Adipocyte (in vitro differentiated cells): ENCODE data around the gene C2orf74.

Experiments used
- DNase-seq: peaks from one replicate; pipeline ENCODE4 v3.0.0-alpha.2; 2015; ENCODE audit warnings: low read depth
- H3K27me3 ChIP-seq: replicated peaks from 2 replicates; pipeline ENCODE4 v1.7.0; 2013; ENCODE audit warnings: mild to moderate bottlenecking, low read length, moderate library complexity; ENCODE audit not compliant: control insufficient read depth, insufficient read depth
- H3K36me3 ChIP-seq: 2 replicates; pipeline ENCODE4 v1.7.0; 2013; ENCODE audit warnings: low read length, mild to moderate bottlenecking, moderate library complexity; ENCODE audit not compliant: control insufficient read depth, insufficient read depth, severe bottlenecking
- H3K4me1 ChIP-seq: 2 replicates; pipeline ENCODE4 v1.7.0; 2013; ENCODE audit warnings: mild to moderate bottlenecking, low read length, moderate library complexity; ENCODE audit not compliant: control insufficient read depth, insufficient read depth
- H3K4me3 ChIP-seq: 2 replicates; pipeline ENCODE4 v1.7.0; 2013; ENCODE audit warnings: mild to moderate bottlenecking, low read length, moderate library complexity
- H3K9ac ChIP-seq: 2 replicates; pipeline ENCODE4 v1.7.0; 2013; ENCODE audit warnings: mild to moderate bottlenecking, low read length, moderate library complexity
- H3K9me3 ChIP-seq: 2 replicates; pipeline ENCODE4 v1.7.0; 2013; ENCODE audit warnings: mild to moderate bottlenecking, low read length, moderate library complexity; ENCODE audit not compliant: control insufficient read depth

The C2orf74 gene

GRCh38 chr2:61175036-61175435 is 13.0 kb downstream of the C2orf74 start:
- Histone ChIP-seq H3K4me3 (no peak overlapping the region), H3K9ac (no peak overlapping the region), H3K36me3 (no peaks in the 10 kb centered on the region), H3K9me3 (no peaks in the 10 kb centered on the region), H3K27me3 (no peaks in the 10 kb centered on the region), H3K4me1 (peaks cover 26% of the 10 kb centered on the region)
- DNase-seq: no peak

- Histone ChIP-seq H3K4me1 (peaks cover 46% of the 10 kb centered on the region), H3K9ac (peak overlapping the region; percentile 95), H3K9me3 (no peaks in the 10 kb centered on the region), H3K4me3 (peak overlapping the region; percentile 87), H3K27me3 (no peaks in the 10 kb centered on the region), H3K36me3 (peaks cover 9% of the 10 kb centered on the region)
- DNase-seq: peak; percentile 98
Observed at GRCh38 chr2:61176755-61177726, 15.1 kb downstream of the C2orf74 start.

DNA sequence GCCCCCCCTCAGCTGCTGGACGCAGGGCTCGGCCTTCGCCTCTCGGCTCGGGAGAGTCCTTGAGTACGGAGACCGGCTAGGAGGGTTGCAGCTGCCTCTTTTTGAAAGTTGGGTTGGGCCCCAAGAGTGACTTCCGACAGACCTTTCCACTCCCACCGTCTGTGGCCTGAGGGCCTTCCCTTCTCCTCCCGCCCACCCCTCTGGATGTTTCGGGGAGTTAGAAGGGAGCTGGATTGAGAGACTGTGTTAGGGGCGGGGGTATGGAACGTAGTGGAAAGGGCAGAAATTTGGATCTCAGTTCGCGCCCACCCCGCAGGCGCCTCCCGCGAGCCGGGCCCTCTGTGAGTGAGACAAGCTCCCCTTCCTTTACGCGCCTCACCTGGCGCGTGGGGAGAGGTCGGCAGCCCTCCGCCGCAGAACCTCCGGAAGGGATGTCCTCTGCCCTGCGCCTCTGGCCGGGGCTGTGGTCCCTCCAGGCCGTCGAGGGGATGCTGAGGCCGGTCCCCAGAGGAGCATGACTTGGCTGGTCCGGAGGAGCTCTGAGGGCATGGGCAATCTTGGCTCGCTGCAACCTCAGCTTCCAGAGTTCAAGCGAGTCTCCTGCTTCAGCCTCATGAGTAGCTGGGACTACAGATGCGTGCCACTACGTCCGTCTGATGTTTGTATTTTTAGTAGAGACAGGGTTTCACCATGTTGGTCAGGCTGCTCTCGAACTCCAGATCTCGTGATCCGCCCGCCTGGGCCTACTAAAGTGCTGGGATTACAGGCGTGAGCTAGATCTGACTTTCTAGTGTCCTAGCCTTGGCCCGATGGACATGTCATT is 15.9 kb downstream of the C2orf74 start:
- no peak for DNase-seq
- Histone ChIP-seq H3K9ac (peak overlapping the region; percentile 94), H3K4me1 (peaks cover 53% of the 10 kb centered on the region), H3K9me3 (no peaks in the 10 kb centered on the region), H3K4me3 (peak overlapping the region; percentile 87), H3K36me3 (peaks cover 16% of the 10 kb centered on the region), H3K27me3 (no peaks in the 10 kb centered on the region)

- no peak for DNase-seq
- Histone ChIP-seq H3K4me3 (peak overlapping the region; percentile 87), H3K9me3 (no peaks in the 10 kb centered on the region), H3K27me3 (no peaks in the 10 kb centered on the region), H3K9ac (peak overlapping the region; percentile 94), H3K36me3 (peaks cover 25% of the 10 kb centered on the region), H3K4me1 (peaks cover 53% of the 10 kb centered on the region)
Observed at GRCh38 chr2:61178603-61179545, 16.9 kb downstream of the C2orf74 start.

DNA sequence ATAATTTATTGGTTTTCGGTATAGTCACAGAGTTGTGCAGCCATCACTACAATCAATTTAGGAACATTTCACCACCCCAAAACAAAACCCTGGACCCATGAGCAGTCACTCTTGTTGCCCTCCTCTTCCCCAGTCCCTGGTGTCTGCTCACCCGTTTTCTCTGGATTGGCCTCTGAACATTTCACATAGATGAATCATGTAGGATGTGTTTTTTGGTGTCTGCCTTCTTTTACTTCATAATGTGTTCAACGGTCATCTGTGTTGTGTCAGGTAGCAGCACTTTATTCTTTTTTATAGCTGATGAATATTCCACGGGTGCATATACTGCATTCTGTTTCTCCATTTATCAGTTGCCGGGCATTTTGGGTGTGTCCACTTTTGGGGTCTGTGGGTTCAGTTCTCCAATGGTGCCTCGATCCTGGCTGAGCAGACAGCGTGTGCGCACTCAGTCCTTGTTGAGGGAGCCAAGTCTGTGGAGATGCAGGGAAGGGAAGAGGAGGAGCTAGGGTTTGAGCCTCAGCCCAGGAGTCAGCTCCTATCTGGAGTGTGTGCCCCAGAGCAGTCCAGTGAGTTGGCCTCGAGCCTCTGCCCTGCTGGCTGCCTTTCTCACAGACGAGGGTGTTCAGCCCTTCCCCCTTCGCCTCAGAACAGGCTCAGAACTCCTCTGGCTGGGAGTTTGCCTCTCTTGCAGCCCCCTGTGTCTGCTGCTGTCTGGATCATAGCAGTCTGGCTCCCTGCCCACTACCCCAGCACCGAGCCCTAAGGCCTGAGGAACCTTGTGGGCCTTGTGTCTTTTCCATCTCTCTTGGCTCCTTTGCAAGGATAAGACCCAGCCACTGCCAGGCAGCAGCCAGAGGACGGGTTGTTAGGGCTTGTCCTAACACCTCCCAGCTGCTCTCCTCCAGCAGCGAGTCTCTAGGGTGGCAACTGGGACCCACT is 18.0 kb downstream of the C2orf74 start:
- Histone ChIP-seq H3K4me1 (peaks cover 53% of the 10 kb centered on the region), H3K9me3 (no peaks in the 10 kb centered on the region), H3K27me3 (no peaks in the 10 kb centered on the region), H3K4me3 (peak overlapping the region; percentile 87), H3K9ac (peak overlapping the region; percentile 94), H3K36me3 (peaks cover 36% of the 10 kb centered on the region)
- peak; percentile 44 for DNase-seq

DNA sequence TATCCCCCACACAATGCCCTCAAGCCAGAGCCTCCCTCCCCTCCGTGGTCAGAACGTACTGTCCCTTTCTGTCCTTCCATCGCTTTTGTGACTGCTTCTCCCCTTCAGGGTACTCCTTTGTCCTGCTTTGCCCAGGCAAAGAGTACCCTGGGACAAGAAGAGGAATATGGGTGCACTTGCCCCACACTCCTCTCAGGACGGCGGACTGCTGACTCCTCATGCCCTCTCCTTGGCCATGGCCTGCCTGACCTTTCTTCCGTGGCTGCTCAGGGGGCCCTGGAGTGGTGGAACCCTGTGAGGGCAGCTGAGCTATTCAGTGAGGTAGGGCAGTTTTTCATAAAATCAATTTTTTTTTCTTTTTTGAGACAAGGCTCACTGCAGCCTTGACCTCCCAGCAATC is 18.7 kb downstream of the C2orf74 start:
- H3K9ac ChIP-seq: peak overlapping the region; percentile 94
- H3K36me3 ChIP-seq: peaks cover 44% of the 10 kb centered on the region
- no peaks in the 10 kb centered on the region for H3K9me3 ChIP-seq
- peaks cover 53% of the 10 kb centered on the region for H3K4me1 ChIP-seq
- no peaks in the 10 kb centered on the region for H3K27me3 ChIP-seq
- DNase-seq: no peak
- H3K4me3 ChIP-seq: peak overlapping the region; percentile 87

DNA sequence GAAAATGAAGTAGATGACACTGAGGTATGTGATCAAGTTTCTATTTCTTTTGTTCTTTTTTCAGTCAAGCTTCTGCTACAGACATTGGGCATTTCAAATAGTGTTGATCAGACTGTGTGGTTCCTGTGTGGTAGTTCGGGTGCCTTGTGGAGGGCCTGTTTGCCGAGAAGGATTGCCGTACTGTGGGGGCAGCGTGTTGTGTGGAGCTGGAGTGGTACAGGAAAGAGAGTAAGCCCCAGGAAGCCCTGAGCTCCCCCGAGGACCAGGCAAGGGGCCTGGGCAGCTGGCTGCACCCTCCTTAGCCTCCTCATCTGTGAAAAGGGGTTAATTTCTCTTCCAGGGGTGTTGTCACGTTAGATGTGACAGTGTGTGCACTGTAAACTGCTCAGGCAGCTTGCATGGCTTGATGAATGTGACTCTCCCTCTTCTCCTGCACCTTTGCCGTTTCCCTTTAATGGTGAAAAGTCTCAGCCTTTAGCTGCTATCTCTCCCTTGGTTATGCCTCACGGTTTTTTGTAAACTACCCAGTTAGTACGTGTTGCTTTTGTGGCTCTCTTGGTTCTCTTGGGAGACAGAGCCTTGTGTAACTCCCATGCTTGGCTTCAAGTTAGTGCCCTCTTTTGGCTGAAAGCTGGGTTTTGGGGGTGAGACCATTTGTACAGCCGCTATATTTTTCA is 19.5 kb downstream of the C2orf74 start:
- Histone ChIP-seq H3K9ac (peak overlapping the region; percentile 94), H3K4me3 (peak overlapping the region; percentile 87), H3K9me3 (no peaks in the 10 kb centered on the region), H3K4me1 (peaks cover 48% of the 10 kb centered on the region), H3K36me3 (peaks cover 52% of the 10 kb centered on the region), H3K27me3 (no peaks in the 10 kb centered on the region)
- no peak for DNase-seq

DNA sequence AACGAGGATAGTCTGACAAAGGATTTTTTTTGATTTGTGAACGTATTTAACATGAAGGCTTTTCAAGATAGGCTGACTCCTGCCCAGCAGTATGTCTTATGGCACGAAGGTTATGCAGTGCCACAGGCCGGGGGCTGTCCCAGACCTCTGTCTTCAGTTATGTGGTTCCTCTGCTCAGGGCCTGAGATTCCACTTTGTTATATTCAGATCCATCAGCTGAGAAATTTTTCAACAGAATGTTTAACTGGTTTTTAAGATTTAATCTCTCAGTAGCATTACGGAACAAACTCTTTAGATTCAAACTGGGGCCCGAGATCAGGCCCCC is 20.0 kb downstream of the C2orf74 start:
- Histone ChIP-seq H3K36me3 (peaks cover 57% of the 10 kb centered on the region), H3K4me1 (peaks cover 48% of the 10 kb centered on the region), H3K9me3 (no peaks in the 10 kb centered on the region), H3K4me3 (peak overlapping the region; percentile 87), H3K27me3 (no peaks in the 10 kb centered on the region), H3K9ac (peak overlapping the region; percentile 94)
- no peak for DNase-seq

- Histone ChIP-seq H3K27me3 (no peaks in the 10 kb centered on the region), H3K9me3 (no peaks in the 10 kb centered on the region), H3K4me3 (no peak overlapping the region), H3K4me1 (peaks cover 39% of the 10 kb centered on the region), H3K9ac (no peak overlapping the region), H3K36me3 (peaks cover 75% of the 10 kb centered on the region)
- DNase-seq: no peak
Observed at GRCh38 chr2:61183795-61184194, 21.8 kb downstream of the C2orf74 start.
